Endothelial cell (in vitro differentiated cells): ENCODE results near the gene DCLK2. TPM values are rescaled to one million over a fixed set of nuclear protein-coding genes. Genes with fewer than 3 reads are reported as not detected.
"Not testable (repeated sequence)": the region's sequence is repeated elsewhere in the genome, so short reads cannot be mapped to it uniquely, and the experiment has no call there.

ENCODE experiments used
- DNase-seq: peaks from one replicate; pipeline ENCODE4 v3.0.0; 2021; ENCODE audit warnings: low spot score
- H3K27ac Mint-ChIP-seq: one replicate; pipeline ENCODE4 v1.8.0; 2021; ENCODE audit warnings: mixed read lengths, inconsistent platforms; ENCODE audit not compliant: unreplicated experiment
- H3K27me3 Mint-ChIP-seq: one replicate; pipeline ENCODE4 v1.8.0; 2021; ENCODE audit warnings: mild to moderate bottlenecking, moderate library complexity, mixed read lengths, inconsistent platforms; ENCODE audit not compliant: unreplicated experiment
- H3K36me3 Mint-ChIP-seq: one replicate; pipeline ENCODE4 v1.8.0; 2021; ENCODE audit warnings: mild to moderate bottlenecking, low read depth, mixed read lengths, inconsistent platforms; ENCODE audit not compliant: unreplicated experiment
- H3K4me1 Mint-ChIP-seq: one replicate; pipeline ENCODE4 v1.8.0; 2021; ENCODE audit warnings: mild to moderate bottlenecking, mixed read lengths, inconsistent platforms; ENCODE audit not compliant: unreplicated experiment
- H3K4me3 Mint-ChIP-seq: one replicate; pipeline ENCODE4 v1.8.0; 2021; ENCODE audit warnings: mild to moderate bottlenecking, mixed read lengths, inconsistent platforms; ENCODE audit not compliant: unreplicated experiment
- H3K9me3 Mint-ChIP-seq: one replicate; pipeline ENCODE4 v1.8.0; 2021; ENCODE audit warnings: mixed read lengths, inconsistent platforms; ENCODE audit not compliant: unreplicated experiment
- total RNA-seq: library from RNA; stranded (reverse); fragmentation: NEBNext Ultra II Directional; extraction: Animal tissue kit (Norgen Biotek cat#: 25700); gene quantifications from one replicate; pipeline ENCODE4 v1.2.1, GENCODE V29; 2021; ENCODE audit not compliant: unreplicated experiment
- TF ChIP-seq, protein P1 (sequence below): fragments of 200-600 bp; sonication (generic); IDR thresholded peaks from one replicate; pipeline ENCODE4 v1.5.0; 2021; ENCODE audit warnings: antibody characterized with exemption; ENCODE audit not compliant: unreplicated experiment

The DCLK2 gene
- total RNA-seq, 1 donor from 2014 or later, result 7.8 TPM

DNA sequence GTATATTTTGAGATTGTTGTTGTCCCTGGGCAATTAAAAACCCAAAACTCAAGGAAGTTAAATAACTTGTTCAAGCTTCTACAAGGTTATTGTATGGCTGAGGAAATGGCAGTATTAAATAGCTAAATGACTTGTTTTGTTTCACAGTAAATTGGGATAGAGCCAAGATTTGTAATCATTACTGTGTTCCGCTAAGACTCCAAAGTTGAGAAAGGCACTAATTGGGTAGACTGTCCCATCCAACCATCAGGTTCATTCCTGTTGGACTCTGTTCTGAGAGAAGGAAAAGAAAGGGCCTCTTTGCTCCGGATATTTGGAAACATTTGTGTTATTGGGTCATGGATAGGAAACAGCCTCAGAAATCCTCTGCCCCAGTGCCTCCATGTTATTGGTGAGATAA lies 82.2 kb downstream of the DCLK2 start:
- H3K4me1 Mint-ChIP-seq, result peaks cover 5% of the 10 kb centered on the region
- TF ChIP-seq, protein P1, sequence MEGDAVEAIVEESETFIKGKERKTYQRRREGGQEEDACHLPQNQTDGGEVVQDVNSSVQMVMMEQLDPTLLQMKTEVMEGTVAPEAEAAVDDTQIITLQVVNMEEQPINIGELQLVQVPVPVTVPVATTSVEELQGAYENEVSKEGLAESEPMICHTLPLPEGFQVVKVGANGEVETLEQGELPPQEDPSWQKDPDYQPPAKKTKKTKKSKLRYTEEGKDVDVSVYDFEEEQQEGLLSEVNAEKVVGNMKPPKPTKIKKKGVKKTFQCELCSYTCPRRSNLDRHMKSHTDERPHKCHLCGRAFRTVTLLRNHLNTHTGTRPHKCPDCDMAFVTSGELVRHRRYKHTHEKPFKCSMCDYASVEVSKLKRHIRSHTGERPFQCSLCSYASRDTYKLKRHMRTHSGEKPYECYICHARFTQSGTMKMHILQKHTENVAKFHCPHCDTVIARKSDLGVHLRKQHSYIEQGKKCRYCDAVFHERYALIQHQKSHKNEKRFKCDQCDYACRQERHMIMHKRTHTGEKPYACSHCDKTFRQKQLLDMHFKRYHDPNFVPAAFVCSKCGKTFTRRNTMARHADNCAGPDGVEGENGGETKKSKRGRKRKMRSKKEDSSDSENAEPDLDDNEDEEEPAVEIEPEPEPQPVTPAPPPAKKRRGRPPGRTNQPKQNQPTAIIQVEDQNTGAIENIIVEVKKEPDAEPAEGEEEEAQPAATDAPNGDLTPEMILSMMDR, result no peak
- H3K36me3 Mint-ChIP-seq, result peaks cover 4% of the 10 kb centered on the region
- H3K27me3 Mint-ChIP-seq, result peaks cover 5% of the 10 kb centered on the region
- H3K27ac Mint-ChIP-seq, result no peak overlapping the region
- no peak for DNase-seq
- no peaks in the 10 kb centered on the region for H3K9me3 Mint-ChIP-seq
- H3K4me3 Mint-ChIP-seq, result no peak overlapping the region

DNA sequence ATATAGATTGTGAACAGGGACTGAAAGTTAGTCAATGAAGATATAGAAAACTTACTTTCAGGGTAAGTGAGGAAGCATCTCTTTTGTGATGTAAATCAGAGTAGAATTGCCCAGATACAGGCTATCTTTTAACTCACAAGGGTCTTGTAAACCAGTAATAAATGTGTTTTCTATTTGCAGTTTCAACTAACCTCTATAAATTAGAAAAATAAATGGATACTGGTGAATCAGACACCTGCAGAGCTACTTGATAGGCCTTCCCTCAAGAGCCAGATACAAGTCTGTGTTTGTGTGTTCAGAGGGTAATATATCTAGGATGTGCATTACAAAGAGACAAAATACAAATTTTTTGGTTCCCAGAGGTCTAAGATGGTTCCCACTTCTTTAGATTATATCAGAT lies 82.9 kb downstream of the DCLK2 start:
- Mint-ChIP-seq H3K27me3 (peaks cover 5% of the 10 kb centered on the region), H3K9me3 (peaks cover 4% of the 10 kb centered on the region), H3K4me1 (peaks cover 5% of the 10 kb centered on the region), H3K4me3 (no peak overlapping the region), H3K36me3 (peaks cover 9% of the 10 kb centered on the region), H3K27ac (no peak overlapping the region)
- DNase-seq, result no peak
- TF ChIP-seq, protein P1, result no peak

DNA sequence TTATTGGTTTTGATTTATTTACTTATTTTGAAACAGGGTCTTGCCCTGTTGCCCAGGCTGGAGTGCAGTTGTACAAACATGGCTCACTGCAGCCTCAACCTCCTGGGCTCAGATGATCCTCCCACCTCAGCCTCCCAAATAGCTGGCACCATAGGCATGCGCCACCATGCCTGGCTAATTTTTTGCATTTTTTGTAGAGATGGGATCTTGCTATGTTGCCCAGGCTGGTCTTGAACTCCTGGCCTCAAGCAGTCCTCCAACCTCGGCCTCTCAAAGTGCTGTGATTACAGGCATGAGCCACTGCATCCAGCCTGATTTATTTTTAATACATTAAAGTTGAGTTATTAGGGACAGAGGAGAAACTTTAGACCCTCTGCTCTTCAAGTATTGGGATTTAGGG lies 83.8 kb downstream of the DCLK2 start:
- H3K9me3 Mint-ChIP-seq, H3K4me1 Mint-ChIP-seq, H3K27ac Mint-ChIP-seq, H3K36me3 Mint-ChIP-seq, H3K4me3 Mint-ChIP-seq, DNase-seq, H3K27me3 Mint-ChIP-seq: not testable (repeated sequence)

DNA sequence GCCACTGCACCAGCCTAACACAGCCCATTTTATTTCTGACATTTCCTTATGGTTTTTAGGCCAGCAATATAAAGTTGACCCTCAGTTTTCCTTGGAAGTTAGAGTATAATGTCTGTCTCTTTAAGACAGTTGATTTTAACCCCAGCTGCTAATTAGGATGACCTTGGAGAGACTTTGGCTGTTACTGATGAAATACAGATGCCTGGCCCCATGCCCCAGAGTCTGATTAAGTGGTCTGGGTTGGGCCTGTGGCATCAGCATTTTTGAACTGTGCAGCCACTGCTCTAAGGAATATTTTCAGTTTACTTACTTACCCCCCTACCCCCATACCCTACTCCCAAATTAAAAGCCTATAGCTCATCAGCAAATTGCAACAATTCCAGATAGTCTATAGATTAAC lies 85.8 kb downstream of the DCLK2 start:
- peaks cover 5% of the 10 kb centered on the region for H3K27me3 Mint-ChIP-seq
- peaks cover 5% of the 10 kb centered on the region for H3K4me1 Mint-ChIP-seq
- TF ChIP-seq, protein P1, result no peak
- no peak overlapping the region for H3K27ac Mint-ChIP-seq
- DNase-seq, result no peak
- peaks cover 4% of the 10 kb centered on the region for H3K9me3 Mint-ChIP-seq
- no peak overlapping the region for H3K4me3 Mint-ChIP-seq
- H3K36me3 Mint-ChIP-seq, result peaks cover 15% of the 10 kb centered on the region

DNA sequence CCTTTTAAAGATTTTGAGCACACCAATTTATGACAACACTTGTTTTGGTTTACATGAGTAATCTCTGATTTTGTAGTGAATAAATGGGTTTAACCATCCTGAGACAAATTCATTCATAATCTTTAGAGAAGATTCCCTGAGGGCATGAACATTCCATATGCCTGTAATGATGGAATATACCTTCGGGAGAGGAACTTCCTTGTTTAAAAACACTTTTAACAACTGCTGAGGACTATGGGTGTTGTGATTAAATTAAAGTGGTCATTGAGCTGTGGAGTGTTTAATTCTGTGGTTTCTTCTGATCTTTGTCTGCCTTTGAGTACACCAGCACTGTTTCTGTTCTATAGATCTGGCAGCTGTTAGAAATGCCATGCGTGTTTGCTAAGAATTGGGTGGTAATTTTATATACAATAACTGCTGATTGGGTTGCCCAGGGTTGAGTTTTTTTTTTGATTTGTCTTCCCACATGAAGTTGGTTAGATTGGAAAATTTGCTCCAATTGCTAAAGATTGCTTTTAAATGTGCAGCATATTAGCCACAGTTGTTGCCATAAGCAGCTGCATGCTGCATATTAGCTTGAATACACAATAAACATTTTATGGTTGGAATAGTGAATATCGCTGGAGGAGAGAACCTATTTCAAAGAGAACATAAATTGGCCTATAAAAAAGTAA lies 86.8 kb downstream of the DCLK2 start:
- H3K4me1 Mint-ChIP-seq, result no peaks in the 10 kb centered on the region
- H3K4me3 Mint-ChIP-seq, result no peak overlapping the region
- no peaks in the 10 kb centered on the region for H3K27me3 Mint-ChIP-seq
- H3K36me3 Mint-ChIP-seq, result peaks cover 15% of the 10 kb centered on the region
- DNase-seq, result no peak
- TF ChIP-seq, protein P1, result no peak
- peaks cover 4% of the 10 kb centered on the region for H3K9me3 Mint-ChIP-seq
- H3K27ac Mint-ChIP-seq, result no peak overlapping the region
